ENCODE data around the gene TRAPPC6A.

Gene TRAPPC6A

DNA sequence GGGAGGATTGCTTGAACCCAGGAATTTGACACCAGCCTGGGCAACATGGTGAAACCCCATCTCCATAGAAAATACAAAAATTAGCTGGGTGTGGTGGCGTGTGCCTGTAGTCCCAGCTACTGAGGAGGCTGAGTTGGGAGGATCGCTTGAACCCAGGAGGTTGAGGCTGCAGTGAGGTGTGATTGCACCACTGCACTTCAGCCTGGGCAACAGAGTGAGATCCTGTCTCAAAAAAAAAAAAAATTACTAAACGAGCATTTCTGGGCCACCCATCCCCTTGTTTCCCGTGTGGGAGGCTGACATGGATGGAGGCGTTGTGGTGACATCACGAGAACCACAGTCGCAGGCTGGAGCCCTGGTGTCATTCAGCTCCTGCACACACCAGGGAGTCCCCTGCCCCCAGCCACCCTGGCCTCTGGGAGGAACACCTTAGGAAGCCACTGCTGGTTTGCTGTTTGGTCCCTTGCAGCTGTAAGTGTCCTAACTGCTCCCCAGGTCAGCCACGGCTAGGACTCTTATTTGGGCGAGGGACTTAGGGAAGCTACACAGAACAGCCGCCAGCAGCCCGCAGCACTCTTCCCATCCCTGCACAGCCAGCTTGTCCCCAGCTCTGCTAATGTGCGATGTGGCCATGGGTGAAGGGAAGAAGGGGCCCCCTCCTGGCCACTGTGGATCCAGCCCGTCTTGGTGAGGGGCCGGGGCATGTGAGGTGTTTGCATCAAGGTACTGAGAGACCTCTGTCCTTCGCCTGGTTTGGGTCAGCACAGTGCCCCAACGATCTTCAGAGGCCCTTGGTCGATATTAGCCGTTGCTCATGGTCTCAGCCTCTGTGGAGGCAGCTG, 30.0 kb downstream of the TRAPPC6A start:
- no peak for DNase-seq (ENCODE audit: low read depth)

GRCh38 chr19:45146741-45147205, 31.3 kb downstream of the TRAPPC6A start:
- no peak for DNase-seq (ENCODE audit: low read depth)

DNA sequence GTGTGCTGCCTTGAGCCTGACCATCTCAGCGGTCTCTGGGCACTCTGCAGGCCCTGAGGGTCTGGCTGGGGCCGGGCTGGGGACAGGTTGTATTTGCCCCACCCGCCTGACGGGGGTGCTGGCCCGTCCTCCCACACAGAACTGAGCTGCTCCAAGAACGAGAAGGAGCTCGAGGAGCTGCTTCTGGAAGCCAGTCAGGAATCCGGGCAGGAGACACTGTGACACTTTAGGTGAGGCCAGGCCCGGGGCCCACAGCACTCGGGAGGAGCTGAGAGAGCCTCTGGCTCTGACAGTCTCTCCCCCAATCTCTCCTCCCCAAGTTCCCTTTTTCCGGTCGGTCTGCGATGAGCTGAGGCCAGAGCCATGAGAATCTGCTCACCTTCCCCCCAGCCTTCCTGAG, 31.8 kb downstream of the TRAPPC6A start:
- no peak for DNase-seq (ENCODE audit: low read depth)

- DNase-seq (ENCODE audit: low read depth), result no peak
Measured at GRCh38 chr19:45145270-45146189, 32.5 kb downstream of the TRAPPC6A start.

DNA sequence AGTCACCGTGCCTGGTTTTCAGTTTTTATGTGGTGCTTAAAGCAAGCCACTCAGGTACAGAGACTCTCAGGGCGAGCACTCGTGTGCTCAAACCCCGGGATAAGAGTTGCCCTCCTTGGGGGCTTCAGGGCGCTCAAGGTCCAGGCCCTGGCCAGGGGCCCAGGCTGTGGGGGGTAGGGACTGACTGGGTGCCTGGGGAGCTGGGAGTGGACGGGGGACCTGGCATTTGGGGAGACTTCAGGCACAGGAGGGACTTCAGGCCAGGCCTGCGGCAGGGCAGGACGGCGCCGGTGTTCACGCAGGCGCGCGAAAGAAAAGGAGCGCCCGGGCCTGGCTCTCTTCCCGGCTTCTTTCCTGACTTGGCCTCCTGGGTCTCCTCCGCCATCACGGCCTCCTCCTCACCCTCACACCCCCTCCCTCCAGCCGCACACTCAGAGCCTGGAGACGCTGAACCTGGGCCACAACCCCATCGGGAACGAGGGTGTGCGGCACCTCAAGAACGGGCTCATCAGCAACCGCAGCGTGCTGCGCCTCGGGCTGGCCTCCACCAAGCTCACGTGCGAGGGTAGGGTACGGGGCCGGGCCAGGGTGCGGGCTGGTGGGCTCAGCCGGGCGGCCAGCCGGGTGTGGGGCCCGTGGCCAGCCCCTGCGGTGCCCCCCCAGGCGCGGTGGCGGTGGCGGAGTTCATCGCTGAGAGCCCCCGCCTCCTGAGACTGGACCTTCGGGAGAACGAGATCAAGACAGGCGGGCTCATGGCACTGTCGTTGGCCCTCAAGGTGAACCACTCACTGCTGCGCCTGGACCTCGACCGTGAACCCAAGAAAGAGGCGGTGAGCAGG, 33.4 kb downstream of the TRAPPC6A start:
- no peak for DNase-seq (ENCODE audit: low read depth)

- DNase-seq (ENCODE audit: low read depth), result no peak
Measured at GRCh38 chr19:45142726-45143110, 35.3 kb downstream of the TRAPPC6A start.

DNA sequence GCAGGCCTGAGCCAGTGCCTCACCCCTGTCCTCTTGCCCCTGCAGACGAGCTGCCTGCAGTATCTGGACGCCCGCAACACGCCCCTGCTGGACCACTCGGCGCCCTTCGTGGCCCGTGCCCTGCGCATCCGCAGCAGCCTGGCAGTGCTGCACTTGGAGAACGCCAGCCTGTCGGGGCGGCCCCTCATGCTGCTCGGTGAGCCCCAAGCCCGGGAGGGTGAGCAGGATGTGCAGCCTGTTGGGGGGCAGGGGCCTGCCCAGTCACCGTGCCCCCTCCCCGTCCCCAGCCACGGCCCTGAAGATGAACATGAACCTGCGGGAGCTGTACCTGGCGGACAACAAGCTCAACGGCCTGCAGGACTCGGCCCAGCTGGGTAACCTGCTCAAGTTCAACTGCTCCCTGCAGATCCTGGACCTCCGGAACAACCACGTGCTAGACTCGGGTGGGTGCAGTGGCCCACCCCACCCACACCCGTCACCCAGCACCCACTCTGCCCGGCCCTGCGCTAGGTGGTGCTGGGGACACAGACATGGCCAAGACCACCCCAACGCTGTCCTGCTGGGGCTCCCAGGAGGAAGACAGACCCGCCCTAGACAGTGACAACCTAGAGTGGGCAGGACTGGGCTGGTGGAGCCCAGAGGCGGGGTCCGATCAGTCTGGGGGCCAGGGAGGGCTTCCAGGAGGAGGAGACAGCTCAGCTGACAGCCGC, 35.9 kb downstream of the TRAPPC6A start:
- no peak for DNase-seq (ENCODE audit: low read depth)

DNA sequence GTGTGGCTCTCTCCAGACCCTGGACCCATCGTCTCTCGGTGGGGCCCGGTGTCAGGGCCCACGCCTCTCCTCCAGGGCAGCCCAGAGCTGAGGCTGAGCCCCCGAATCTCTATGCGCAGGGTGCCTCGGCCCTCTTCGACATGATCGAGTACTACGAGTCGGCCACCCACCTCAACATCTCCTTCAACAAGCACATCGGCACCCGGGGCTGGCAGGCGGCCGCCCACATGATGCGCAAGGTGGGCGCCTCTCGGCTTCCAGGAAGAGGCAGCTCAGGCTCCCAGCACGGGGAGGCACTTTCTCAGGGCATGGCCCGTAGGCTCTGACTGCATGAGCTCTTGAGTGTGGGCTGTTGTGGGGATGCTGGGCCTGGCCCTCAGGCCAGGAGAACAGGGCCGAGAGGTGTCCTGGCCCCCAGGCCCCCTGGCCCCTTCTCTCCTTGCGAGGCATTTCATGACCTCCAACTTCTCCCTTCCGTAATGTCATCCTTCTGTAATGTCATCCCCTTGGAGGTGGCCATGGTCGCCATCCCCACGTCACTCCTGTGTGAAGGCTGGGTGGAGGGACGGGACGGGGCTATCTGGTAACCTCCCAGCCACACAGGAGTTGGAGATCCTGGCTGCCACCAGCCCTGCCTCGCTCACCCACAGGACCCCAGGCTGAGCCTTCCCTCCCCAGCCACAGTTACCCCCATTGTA, 36.7 kb downstream of the TRAPPC6A start:
- DNase-seq (ENCODE audit: low read depth), result no peak

- DNase-seq (ENCODE audit: low read depth), result no peak
Measured at GRCh38 chr19:45140533-45140932, 37.5 kb downstream of the TRAPPC6A start.

- no peak for DNase-seq (ENCODE audit: low read depth)
Measured at GRCh38 chr19:45140144-45140503, 37.9 kb downstream of the TRAPPC6A start.

- no peak for DNase-seq (ENCODE audit: low read depth)
Measured at GRCh38 chr19:45139286-45140143, 38.5 kb downstream of the TRAPPC6A start.

- DNase-seq (ENCODE audit: low read depth), result no peak
Measured at GRCh38 chr19:45138303-45138751, 39.7 kb downstream of the TRAPPC6A start.

DNA sequence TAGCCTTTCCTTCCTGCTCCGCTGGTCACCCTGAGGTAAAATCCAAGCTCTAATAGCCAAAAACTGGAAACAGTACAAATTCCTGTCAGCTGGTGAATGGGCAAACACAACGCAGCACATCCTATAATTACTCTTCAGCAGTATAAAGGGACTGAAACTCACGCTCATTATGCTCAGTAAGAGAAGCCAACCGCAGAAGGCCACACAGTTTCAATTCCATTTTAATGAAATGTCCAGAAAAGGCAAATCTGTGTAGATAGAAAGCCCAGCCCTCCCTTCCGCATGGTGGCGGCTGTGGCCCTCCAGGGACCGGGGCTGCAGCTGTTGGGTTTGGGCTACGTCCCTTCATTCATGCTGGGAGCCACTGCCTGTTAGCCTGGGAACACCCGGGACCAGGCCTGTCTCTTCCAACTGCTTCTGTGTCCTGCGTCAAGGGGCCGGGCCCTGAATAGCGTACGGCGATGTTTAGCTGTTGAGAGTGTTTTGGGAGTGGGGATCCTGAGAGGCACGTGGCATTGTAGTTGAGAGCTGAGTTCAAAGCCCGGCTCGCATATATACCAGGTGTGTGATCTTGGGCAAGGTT, 40.8 kb downstream of the TRAPPC6A start:
- DNase-seq (ENCODE audit: low read depth), result no peak

- no peak for DNase-seq (ENCODE audit: low read depth)
Measured at GRCh38 chr19:45136507-45137178, 41.4 kb downstream of the TRAPPC6A start.

- DNase-seq (ENCODE audit: low read depth), result no peak
Measured at GRCh38 chr19:45135176-45135885, 42.7 kb downstream of the TRAPPC6A start.

DNA sequence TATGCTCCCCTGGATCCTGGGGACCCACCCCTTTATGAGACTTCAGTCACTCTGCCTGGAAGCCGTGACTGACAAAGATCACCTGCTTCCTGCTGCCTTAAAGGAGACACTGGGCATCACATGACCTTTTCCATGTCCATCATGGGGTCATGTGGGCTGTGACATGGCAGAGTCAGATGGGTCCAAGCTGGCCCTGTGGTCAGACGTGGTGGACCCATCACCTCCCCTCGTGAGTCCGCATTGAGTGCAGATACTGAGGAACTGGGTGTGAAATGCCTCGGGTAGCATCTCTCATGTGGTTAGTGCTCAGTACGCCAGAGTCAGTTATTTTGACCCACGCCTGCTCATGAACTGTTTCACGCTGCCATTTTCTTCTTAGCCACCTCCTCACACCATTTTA, 44.4 kb downstream of the TRAPPC6A start:
- DNase-seq (ENCODE audit: low read depth), result no peak

- no peak for DNase-seq (ENCODE audit: low read depth)
Measured at GRCh38 chr19:45130888-45131615, 47.0 kb downstream of the TRAPPC6A start.
